LNCAP (cell line): ENCODE results near the gene PHPT1.

Source experiments
- TF ChIP-seq, protein P1 (sequence below): fragments of 450-650 bp; IDR thresholded peaks from 2 replicates; pipeline ENCODE4 v1.5.1; 2017; ENCODE audit warnings: mild to moderate bottlenecking

Gene PHPT1

DNA sequence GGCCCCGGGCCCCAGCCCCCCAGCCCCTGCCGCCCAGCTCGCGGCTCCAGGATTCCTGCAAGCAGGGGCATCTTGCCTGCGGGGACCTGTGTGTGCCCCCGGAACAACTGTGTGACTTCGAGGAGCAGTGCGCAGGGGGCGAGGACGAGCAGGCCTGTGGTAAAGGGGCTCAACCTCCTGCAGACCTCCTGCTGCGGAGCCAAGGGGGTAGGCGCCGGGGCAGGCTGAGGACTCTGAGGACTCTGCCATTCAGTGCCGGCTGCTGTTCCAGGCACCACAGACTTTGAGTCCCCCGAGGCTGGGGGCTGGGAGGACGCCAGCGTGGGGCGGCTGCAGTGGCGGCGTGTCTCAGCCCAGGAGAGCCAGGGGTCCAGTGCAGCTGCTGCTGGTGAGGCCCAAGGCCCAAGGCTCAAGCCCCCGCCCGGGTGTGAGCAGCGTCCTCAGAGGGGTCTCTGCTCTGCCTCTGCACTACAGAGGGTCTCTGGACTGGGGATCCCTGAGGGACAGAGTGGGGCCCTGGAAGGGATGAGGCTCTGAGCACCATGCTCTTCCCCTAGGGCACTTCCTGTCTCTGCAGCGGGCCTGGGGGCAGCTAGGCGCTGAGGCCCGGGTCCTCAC lies 6.4 kb downstream of the PHPT1 start:
- TF ChIP-seq, protein P1, sequence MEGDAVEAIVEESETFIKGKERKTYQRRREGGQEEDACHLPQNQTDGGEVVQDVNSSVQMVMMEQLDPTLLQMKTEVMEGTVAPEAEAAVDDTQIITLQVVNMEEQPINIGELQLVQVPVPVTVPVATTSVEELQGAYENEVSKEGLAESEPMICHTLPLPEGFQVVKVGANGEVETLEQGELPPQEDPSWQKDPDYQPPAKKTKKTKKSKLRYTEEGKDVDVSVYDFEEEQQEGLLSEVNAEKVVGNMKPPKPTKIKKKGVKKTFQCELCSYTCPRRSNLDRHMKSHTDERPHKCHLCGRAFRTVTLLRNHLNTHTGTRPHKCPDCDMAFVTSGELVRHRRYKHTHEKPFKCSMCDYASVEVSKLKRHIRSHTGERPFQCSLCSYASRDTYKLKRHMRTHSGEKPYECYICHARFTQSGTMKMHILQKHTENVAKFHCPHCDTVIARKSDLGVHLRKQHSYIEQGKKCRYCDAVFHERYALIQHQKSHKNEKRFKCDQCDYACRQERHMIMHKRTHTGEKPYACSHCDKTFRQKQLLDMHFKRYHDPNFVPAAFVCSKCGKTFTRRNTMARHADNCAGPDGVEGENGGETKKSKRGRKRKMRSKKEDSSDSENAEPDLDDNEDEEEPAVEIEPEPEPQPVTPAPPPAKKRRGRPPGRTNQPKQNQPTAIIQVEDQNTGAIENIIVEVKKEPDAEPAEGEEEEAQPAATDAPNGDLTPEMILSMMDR = no peak

DNA sequence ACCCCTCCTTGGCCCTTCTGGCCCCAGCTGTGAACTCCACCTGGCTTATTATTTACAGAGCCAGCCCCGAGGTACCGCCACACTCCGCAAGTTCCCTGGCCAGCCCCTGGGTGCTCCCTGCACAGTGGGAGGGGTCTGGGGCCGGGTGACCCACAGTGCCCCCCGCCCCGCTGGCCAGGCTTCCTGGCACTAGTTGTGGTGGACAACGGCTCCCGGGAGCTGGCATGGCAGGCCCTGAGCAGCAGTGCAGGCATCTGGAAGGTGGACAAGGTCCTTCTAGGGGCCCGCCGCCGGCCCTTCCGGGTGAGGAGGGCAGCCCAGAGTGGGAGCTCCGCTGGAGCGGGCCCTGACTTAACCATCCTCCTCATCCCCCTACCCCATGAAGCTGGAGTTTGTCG lies 6.9 kb downstream of the PHPT1 start:
- TF ChIP-seq, protein P1 = no peak

DNA sequence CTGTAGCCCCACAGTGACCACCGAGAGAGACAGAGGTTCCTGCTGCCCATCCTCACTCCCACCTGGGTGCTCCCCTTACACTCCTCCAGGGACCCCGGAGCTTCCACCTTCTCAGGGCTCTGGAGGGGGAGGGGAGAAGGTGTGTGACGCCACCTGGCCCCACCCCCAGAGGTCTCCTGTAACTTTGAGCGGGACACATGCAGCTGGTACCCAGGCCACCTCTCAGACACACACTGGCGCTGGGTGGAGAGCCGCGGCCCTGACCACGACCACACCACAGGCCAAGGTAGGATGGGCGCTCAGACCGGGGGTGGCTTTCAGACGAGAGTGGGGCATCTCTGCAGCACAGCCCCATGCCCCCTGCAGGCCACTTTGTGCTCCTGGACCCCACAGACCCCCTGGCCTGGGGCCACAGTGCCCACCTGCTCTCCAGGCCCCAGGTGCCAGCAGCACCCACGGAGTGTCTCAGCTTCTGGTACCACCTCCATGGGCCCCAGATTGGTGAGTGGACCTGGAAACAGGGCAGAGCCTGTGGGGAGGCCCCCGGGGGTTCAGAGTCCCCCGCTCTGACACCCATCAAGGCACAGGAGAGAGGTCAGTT lies 7.4 kb downstream of the PHPT1 start:
- TF ChIP-seq, protein P1 = no peak

DNA sequence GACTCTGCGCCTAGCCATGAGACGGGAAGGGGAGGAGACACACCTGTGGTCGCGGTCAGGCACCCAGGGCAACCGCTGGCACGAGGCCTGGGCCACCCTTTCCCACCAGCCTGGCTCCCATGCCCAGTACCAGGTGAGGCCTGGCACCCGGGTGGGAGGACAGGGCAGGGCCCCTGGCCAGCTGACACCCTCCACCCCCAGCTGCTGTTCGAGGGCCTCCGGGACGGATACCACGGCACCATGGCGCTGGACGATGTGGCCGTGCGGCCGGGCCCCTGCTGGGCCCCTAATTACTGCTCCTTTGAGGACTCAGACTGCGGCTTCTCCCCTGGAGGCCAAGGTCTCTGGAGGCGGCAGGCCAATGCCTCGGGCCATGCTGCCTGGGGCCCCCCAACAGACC lies 8.0 kb downstream of the PHPT1 start:
- TF ChIP-seq, protein P1 = no peak

DNA sequence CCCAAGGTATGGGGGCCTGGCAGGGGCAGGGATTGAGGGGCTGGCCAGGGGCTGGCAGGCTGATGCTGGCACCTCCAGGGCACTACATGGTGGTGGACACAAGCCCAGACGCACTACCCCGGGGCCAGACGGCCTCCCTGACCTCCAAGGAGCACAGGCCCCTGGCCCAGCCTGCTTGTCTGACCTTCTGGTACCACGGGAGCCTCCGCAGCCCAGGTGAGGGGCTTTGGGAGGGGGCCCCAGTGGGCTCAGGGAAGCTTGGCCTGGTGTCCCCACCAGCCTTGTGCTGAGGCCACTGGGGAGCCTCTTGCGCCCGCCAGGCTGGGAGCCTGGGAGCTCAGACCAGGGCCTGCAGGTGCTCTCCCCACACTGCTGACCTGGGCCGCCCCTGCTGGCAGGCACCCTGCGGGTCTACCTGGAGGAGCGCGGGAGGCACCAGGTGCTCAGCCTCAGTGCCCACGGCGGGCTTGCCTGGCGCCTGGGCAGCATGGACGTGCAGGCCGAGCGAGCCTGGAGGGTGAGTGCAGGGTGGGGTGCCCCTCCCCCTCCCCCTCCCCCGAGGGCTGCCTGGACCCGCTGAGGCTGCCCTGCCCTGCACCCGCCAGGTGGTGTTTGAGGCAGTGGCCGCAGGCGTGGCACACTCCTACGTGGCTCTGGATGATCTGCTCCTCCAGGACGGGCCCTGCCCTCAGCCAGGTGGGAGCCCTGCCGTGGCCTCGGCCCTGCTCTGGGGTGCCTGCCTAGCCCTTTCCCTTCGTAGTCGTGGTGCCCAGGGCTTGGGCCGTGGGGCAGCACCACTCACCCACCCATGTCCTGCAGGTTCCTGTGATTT lies 8.6 kb downstream of the PHPT1 start:
- TF ChIP-seq, protein P1 = no peak

DNA sequence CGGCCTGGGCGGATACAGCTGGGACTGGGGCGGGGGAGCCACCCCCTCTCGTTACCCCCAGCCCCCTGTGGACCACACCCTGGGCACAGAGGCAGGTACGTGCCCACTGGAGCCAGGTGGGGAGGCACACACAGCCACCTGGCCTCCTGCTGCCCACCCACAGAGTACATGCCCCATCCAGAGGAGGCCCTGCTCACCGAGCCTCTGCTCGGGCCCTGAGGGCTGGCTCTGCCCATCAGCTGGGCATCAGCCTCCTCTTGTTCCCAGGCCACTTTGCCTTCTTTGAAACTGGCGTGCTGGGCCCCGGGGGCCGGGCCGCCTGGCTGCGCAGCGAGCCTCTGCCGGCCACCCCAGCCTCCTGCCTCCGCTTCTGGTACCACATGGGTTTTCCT lies 9.2 kb downstream of the PHPT1 start:
- TF ChIP-seq, protein P1 = no peak

DNA sequence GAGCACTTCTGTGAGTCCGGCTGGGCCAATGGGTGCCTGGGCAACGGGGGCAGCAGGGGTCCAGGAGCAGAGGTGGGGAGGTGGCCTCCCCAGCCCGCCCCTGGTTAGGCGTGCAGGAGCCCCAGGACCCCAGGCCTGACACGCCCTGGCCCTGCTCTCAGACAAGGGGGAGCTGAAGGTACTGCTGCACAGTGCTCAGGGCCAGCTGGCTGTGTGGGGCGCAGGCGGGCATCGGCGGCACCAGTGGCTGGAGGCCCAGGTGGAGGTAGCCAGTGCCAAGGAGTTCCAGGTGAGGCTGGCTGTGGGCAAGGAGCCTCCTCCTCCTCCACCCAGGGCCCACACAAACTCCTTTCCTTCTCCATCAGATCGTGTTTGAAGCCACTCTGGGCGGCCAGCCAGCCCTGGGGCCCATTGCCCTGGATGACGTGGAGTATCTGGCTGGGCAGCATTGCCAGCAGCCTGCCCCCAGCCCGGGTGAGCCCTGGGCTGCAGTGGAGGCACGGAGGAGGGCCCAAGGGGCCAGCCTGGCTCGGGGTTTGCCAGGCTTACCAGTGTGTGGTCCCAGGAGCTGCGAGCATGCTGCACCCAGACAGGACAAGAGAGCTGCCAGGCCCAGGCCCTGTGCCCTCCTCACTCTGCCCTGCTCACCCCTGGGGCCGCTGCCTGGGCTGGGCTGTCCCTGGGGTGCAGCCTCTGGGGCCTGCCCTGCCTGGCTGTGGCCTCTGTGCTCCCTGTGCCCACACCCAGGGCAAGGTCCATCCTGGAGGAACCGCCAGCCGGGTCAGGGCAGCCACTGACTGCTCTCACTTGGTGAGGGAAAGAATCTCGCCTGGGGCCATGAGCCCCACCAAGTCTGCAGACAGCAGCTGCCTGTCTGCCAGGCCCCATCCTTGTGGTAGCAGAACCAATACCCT lies 9.9 kb downstream of the PHPT1 start:
- TF ChIP-seq, protein P1 = no peak
